Fibroblast of the aortic adventitia (primary cell): Measurements from ENCODE around the gene GABBR1. TPM values are rescaled to one million over a fixed set of nuclear protein-coding genes. Genes with fewer than 3 reads are reported as not detected.

Experiments used
- DNase-seq: peaks from one replicate; pipeline ENCODE4 v3.0.0-alpha.2; 2010; ENCODE audit warnings: low read depth
- H3K4me3 ChIP-seq: 2 replicates; pipeline ENCODE4 v1.5.1; 2011; ENCODE audit warnings: low read depth, mild to moderate bottlenecking, control low read depth, low read length, moderate library complexity
- CTCF ChIP-seq: IDR thresholded peaks from 2 replicates; pipeline ENCODE4 v1.5.1; 2011; ENCODE audit warnings: mild to moderate bottlenecking, low read length, control low read depth, inconsistent platforms; ENCODE audit not compliant: insufficient read depth
- total RNA-seq: library from RNA; depleted of rRNA; stranded (reverse); fragments of >200 nt; gene quantifications from 2 replicates; pipeline ENCODE4 v1.2.3, GENCODE V29; 2012; ENCODE audit warnings: low replicate concordance

Gene GABBR1
- total RNA-seq, 1 donor: 11.7 TPM

- TF ChIP-seq CTCF: no peak
- H3K4me3 ChIP-seq: no peak overlapping the region
- DNase-seq: no peak
Observed at GRCh38 chr6:29629571-29629970, 3.4 kb downstream of the GABBR1 start.

- peak overlapping the region; percentile 82 for H3K4me3 ChIP-seq
- peak; percentile 62 for DNase-seq
- peak; percentile 90 for TF ChIP-seq CTCF
Observed at GRCh38 chr6:29628419-29629281, 4.3 kb downstream of the GABBR1 start.

GRCh38 chr6:29627755-29628418 lies 5.1 kb downstream of the GABBR1 start:
- peak; percentile 82 for DNase-seq
- no peak for TF ChIP-seq CTCF
- H3K4me3 ChIP-seq: peak overlapping the region; percentile 82

- no peak for TF ChIP-seq CTCF
- DNase-seq: no peak
- peak overlapping the region; percentile 82 for H3K4me3 ChIP-seq
Observed at GRCh38 chr6:29626948-29627754, 5.8 kb downstream of the GABBR1 start.

- no peak for TF ChIP-seq CTCF
- no peak for DNase-seq
- H3K4me3 ChIP-seq: no peak overlapping the region
Observed at GRCh38 chr6:29625337-29625930, 7.5 kb downstream of the GABBR1 start.

GRCh38 chr6:29624520-29624961 lies 8.4 kb downstream of the GABBR1 start:
- H3K4me3 ChIP-seq: no peak overlapping the region
- no peak for DNase-seq
- TF ChIP-seq CTCF: no peak
